ENCODE results near the gene ZNF568.

The ZNF568 gene

GRCh38 chr19:37007587-37008220 is 91.6 kb downstream of the ZNF568 start:
- peak; percentile 5 for DNase-seq

GRCh38 chr19:37009871-37010270 is 93.7 kb downstream of the ZNF568 start:
- no peak for DNase-seq

GRCh38 chr19:37012093-37012745 is 96.1 kb downstream of the ZNF568 start:
- no peak for DNase-seq

GRCh38 chr19:37014456-37014855 is 98.3 kb downstream of the ZNF568 start:
- DNase-seq, result no peak

- no peak for DNase-seq
Observed at GRCh38 chr19:37045140-37045539, 129.0 kb downstream of the ZNF568 start.
